GM19351 (cell line): ENCODE data around the gene XG.

Experiments
- ATAC-seq: cut with Tn5 transposase; IDR thresholded peaks from one replicate; pipeline ENCODE4 v1.9.1; 2021; ENCODE audit warnings: mild to moderate bottlenecking, moderate library complexity; ENCODE audit not compliant: unreplicated experiment

The XG gene

DNA sequence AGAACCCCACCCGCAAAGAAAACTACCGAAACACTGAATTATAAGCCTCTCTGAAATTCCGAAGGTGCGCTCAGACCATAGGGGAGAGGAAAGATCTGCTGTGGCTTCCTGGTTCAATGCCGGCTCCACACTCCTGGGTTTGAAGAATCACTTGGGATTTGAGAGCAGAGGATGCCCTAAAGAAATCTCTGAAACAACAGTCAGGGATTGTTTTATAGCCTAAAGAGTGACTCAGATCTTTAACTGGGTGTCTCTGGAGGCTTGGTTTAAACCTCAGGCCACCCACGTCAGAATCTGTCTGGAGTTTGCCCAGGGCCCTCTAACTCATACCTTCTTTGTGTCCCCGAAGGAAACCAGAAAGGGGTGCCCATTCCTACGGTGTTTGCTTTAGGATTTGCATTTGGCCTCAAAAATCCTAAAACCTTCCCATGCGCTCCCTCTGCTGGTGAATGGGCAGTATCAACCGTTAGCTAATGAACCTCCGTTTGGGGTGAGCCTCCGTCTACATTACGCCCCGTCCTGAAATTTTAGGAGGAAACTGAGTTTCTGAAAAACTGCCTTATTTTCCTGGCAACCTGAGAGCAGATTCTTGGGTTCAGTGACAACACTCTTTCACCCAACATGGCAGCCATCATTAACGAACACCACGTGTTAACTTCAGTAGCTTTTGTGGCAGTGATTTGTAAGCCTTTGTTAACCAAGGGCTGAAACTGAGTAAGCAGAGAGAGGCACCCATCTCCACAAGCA lies 60.5 kb downstream of the XG start:
- ATAC-seq, result peak; percentile 87

GRCh38 chrX:2817036-2817435 lies 65.2 kb downstream of the XG start:
- ATAC-seq, result no peak

- peak; percentile 81 for ATAC-seq
Observed at GRCh38 chrX:2819345-2820135, 67.7 kb downstream of the XG start.

DNA sequence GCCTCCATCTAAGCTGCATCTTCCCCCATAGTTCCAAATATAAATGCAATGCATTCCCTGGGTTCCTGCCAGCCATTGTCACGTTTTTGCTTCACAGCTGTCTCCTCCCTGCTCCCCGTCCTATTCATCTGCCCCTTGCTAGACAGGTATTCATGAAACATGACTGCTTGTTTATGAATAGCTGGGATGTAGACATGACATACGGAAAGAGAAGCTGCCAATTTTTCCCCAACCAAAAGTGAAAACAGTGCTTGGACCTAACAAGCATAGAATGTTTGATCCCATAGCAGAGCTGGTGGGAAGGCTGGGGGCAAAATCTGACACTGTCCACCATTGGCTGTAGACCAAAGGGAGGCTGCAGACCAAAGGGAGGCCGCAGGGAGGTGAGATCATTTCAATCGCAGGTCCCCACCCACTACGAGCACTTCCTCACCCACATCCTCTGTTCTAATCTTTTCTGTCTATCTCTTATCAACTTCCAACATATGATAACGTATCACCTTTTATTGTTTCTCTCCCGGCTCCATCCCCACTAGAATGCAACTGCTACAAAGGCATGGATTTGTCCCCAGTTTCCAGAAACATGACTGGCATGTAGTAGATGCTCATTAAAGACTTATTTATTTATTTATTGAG lies 68.4 kb downstream of the XG start:
- no peak for ATAC-seq

DNA sequence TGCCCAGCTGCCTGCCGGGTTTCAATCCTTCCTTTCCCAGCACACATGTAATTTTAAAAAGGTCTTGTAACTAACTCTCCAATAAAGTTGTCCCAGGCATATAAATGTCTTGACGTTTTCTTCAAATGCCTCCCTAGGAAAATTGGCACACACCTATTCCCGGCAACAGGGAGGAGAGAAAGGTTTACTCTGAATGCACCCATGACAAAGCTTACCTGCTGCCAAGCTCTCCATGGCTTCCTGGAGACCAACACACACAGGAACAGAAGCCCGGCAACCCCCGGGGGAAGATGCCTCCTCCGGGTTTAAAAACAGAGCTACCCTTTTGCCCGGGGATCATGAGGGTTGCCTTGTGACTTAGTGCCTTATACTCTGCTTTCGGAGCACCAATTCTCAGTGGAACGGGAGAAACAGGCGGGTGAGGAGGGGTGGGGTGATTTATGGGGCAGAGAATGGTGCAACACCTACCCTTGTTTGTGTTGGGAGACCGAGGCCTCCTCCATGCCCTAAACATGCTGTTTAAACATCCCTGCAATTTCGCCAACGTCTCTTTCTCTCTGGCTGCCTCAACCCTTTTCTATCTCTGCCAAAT lies 72.1 kb downstream of the XG start:
- ATAC-seq, result no peak

DNA sequence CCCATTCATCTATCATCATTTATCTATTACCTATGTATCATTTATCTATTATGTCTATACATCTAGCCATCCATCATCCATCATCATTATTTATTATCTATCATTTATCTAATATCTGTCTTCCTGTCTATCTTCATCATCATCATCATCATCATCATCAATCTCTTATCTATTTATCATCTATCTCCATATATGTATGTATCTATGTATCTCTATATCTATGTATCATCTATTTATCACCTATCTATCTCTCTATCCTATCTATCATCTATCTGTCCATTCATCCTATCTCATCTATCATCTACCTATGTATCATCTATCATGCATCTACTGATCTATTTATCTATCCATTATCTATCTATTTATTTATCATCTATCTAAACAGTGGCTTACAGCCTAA lies 73.0 kb downstream of the XG start:
- no peak for ATAC-seq

DNA sequence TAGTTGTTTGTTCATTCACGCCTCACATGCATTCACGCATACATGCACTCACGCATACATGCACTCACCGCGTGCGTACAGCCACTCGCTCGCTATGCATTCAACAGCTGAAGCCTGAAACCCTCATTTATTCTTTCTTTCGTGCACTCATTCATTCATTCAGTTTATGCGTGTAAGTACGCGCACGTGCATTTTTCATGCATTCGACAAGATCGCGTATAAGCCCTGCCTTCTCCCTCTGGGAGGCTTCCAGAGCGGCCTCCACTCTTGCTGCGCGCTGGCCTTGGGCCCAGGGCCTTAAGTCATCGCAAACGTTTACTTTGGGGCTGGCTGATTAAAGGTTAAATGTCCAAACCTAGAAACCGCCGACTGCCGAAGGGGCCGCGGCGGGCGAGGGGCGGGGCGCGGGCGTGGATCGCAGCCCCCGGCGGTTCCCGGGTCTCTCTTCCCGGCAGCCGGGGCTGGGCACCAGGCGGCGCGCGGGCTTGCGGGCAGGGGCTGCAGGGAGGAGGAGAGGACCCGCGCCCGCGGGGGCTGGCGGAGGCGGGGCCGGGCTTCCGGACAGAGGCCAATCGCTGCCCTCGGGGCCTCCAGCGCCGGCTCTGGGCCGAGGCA lies 76.6 kb downstream of the XG start, which contains the start of gene GYG2:
GYG2 (plus strand) TSS at position 587 of the 615 bp plus-strand sequence. CDS start 1,259 bp downstream, outside the sequence.
- ATAC-seq, result no peak

DNA sequence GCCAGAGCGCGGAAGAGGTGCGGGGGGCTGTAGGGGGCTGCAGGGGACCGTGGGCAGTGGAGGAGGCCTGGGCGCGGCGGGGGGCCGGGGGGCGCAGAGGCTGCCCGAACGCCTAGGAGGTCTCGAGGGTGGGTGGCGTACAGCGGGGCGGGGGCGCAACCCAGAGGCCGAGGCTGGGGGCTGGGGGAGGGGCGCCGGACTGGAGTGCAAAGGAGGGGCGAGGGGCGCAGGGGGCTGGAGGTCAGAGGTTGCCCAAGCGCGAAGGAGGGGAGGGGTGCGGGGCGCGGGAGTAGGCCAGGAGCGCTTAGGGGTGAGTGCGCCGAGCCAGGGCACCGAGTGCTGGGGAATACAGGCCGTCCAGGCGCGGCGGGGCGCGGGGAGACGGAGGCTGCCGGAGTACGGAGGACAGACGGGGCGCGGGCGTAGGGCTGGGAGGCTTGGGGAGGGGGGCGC lies 77.1 kb downstream of the XG start:
- no peak for ATAC-seq

DNA sequence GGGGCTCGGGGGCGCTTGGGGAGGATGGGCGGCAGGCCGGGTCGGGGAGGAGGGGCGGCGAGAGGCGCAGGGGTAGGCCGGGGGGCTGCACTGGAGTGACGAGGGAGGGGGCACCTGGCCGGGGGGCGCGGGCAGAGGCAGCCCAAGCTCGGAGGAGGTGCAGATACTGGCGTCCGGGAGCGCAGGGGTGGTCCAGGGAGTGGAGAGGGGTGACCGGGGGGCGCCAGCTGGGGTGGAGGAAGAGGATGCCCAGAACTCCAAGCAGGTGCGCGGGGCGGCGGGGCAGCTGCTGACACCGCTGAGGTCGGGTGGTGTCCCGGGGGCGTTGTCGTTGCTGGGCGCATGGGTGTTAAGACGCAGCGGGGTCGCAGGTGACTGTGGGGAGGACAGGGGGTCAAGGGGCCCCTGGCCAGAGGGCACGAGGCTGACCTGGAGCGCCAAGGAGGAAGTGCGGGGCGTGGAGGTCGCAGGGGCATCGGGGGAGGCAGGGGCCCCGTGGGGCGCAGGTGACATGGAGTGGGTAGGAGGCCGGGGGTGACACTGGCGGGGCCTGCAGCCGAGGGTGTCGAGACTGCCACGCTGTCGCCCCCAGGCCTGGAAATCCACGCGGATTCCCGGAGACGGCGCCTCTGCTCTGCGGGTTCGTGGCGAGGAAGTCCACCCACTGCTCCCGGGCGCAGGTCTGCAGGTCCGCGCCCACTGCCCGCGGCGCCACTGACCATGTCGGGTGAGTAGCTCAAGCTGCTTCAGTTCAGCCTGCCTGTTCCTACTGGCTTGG lies 77.8 kb downstream of the XG start:
- ATAC-seq, result no peak

DNA sequence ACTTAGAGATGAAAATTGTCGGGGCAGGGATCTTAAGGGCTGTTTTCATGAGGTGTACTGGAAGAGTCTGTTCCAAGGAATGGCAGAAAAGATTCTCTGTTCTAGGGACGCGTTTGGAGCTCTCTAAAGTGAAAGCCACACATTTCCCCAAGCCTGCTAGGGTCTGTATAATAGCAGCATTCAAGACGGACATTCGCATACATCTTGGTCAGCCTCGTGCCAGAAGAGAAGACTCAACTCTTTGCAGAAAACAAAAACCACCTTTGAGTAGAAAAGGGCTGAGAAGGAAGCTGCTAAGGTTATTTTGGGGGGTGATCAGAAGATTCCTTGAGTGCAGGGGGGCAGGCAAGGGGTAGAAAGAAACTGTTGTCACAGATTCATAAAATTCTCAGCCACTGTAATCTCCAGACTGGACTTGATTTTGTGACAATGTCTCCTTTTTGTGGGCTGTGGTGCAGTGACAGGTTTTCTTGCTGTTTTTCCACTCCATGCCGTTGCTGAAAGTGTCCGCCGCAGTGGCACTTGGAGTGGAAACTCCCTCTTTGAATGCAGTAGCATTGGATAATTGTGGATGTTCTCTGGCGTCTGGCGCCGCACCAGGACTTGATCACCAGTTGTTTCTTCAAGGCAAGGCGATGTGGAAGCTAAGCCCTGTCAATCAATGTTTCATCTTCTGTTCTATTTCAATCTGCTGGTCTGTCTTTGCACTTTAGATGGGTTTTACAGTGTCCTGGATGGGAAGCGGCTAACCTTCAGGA lies 79.8 kb downstream of the XG start:
- ATAC-seq, result no peak

DNA sequence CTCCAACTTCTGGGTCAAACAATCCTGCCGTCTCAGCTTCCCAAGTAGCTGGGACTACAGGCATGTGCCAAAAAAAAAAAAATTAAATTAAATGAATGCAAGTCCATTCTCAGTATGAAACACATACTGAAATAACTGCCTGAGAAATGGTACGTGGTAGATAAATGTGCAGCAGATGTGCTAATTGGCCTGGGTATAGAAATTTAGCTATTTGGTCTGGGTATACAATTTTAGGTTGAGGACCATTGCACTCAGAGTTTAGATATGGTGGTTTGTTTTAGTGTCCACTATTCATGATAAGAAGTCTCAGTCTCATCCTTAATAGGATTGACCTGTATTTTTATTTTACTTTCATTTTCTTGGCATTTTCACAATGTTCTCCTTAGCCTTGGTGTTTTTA lies 86.1 kb downstream of the XG start:
- ATAC-seq, result no peak

DNA sequence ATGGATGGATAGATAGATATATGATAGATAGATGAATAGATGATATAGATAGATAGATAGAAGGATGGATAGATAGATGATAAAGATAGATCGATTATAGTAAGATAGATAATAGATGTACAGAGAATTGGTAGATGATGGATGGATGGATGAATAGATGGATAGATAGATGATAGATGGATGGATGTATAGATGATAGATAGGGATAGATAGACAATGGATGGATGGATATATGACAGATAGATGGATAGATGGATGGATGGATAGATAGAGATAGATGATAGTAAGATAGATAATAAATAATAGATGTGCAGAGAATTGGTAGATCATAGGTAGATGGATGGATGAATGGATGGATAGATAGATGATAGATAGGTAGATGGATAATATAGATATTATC lies 89.1 kb downstream of the XG start:
- no peak for ATAC-seq

DNA sequence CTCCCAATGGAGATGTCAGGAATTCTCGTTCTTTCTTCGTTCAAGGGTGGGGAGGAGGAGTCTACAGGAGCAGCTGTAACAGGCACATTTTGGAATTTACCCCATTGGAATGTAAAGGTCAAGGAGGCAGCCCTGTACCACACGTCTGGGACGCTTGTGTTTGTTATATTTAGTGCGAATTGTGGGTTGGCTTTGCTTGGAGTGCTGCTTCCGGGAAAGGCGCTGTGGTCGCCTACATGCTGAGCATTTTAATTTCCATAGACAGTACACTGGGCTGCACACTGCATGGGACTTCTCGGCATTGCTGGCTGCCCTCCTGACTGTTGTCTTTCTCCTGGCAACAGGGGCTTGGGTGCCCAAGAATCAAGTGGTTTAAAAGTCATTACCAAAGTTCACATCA lies 89.7 kb downstream of the XG start:
- no peak for ATAC-seq

DNA sequence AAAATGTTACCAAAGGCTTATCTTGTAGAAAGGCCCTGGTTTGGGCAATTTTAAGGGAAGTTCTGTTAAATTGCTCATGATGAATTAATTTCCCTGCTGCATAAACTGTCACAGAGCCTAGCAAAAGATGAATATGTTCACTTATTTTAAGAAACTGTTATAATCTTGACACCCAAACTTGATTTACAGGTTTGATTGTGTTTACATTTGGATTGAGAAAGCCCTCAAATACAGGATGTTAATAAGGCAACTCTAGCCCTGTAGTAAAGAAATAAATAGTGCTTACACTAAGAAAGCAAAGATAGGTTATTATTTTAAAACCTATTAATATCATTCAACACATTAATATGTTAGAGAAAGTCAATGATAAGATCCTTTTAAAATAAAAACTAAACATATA lies 95.2 kb downstream of the XG start:
- ATAC-seq, result no peak

DNA sequence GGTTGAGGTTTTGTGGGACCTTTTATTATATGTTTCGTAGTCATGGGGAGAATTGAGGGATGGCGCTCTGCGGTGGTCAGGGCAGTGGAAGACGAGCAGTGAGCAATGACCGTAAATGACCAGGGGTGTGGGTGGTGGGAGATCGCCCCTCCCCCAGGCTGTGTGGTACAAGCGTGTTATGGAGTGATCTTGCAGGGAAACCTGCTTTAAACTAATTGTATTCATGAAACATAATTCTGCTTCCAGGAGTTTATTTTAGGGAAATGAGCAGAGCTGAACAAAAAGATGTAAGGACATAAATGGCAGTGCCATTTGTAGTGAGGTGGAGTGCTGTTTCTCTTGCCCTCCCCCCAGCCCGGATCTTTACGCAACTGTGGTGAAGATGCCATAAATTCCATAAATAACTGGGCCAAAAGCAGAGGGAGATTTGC lies 97.0 kb downstream of the XG start:
- ATAC-seq, result no peak

DNA sequence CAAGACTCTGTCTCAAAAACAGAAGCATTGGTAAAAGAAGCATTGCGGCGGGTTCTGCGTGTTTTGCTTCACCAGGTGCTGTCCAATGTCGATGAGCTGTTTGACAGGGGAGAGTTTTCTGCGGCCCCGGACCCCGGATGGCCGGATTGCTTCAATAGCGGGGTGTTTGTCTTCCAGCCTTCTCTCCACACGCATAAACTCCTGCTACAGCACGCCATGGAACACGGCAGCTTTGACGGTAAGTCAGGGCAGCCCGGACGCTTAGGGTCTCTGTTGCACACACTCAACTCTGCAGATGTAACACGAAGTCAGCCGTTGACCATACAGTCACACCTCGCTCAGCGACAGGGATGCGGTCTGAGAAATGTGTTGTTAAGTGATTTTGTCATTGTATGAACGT lies 103.1 kb downstream of the XG start:
- ATAC-seq, result no peak

GRCh38 chrX:2855761-2856160 lies 103.9 kb downstream of the XG start:
- ATAC-seq, result no peak

DNA sequence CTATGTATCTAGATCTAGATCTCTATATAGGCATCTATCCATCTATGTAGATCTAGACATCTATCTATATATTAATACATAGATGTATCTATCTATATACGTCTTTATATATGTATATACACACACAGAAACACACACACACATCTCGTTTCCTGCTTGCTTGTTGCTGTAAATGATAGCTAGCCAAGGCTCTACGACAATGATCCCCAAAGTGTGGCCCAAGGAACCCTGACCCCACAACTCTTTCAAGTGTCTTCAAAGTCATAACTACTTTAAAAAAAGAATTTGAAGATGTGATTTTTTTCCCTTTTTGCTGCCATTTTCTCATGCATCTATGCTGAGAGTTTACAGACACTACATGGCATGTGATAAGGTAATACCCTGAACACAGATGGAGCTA lies 105.7 kb downstream of the XG start:
- no peak for ATAC-seq

DNA sequence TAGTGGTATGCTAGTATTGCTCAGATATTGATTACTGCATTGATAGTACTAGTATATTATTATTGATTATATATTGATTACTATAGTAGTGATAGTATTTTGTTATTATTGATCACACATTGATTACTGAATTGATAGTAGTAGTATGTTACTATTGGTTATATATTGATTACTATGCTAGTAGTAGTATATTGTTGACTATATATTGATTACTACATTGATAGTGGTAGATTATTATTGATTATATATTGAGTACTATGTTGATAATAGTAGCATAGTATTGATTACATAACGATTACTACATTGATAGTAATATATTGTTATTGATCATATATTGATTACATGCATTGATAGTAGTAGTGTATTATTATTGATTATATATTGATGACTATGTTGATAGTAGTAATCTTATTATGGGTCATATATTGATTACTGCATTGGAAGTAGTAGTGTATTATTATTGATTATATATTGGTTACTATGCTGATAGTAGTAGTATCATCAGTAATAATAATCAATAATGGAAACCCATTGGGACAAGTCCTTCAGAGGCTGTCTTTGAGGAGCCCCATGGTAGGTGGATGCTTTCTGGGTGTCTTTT lies 107.5 kb downstream of the XG start:
- ATAC-seq, result no peak
